OCI-LY1 (cell line): ENCODE results near the gene TRIM9.

Experiments used
- CTCF ChIP-seq: fragments of 200-600 bp; sonication (generic), shearing (Covaris generic); IDR thresholded peaks from 2 replicates; pipeline ENCODE4 v1.5.1; 2017; ENCODE audit warnings: mild to moderate bottlenecking, antibody characterized with exemption, low read length, moderate library complexity, mixed read lengths
- EZH2 ChIP-seq: fragments of 200-600 bp; sonication (generic), shearing (Covaris generic); IDR thresholded peaks from 2 replicates; pipeline ENCODE4 v1.8.0; 2017; ENCODE audit warnings: borderline replicate concordance, mixed run types, mild to moderate bottlenecking, antibody characterized with exemption, low read length, moderate library complexity, mixed read lengths

GRCh38 chr14:51053157-51053556 lies 41.7 kb downstream of the TRIM9 start:
- TF ChIP-seq CTCF (no peak), EZH2 (no peak)
